SK-N-SH (cell line): ENCODE measurements around the gene SRGAP1. TPM values are rescaled to one million over a fixed set of nuclear protein-coding genes. Genes with fewer than 3 reads are reported as not detected.

Experiments used
- CTCF ChIA-PET: fragments of 300-600, 350-600 bp; formaldehyde crosslinking; extraction: SDS; loops from one replicate; lab custom pipeline; 2021; lab: Yijun Ruan, JAX
- POLR2A ChIA-PET: fragments of 350-600 bp; sonication (Branson Sonifier 250); formaldehyde crosslinking; extraction: SDS; loops from one replicate; lab custom pipeline; 2020; ENCODE audit warnings: antibody characterized with exemption, inconsistent platforms; lab: Yijun Ruan, JAX
- DNase-seq: peaks from one replicate; pipeline ENCODE4 v3.0.0; 2012
- H2AFZ ChIP-seq: fragments of 200-600 bp; sonication (generic); 2 replicates; pipeline ENCODE4 v1.8.1; 2016; ENCODE audit warnings: antibody characterized with exemption, mild to moderate bottlenecking, low read depth
- H3F3A ChIP-seq: fragments of 200-600 bp; sonication (generic); replicated peaks from 2 replicates; pipeline ENCODE3; 2016; ENCODE audit warnings: antibody characterized with exemption, mild to moderate bottlenecking; ENCODE audit not compliant: insufficient read depth
- H3K27ac ChIP-seq, 2 experiments: fragments of 200-500 bp in 1 of 2; fragments of 200-600 bp in 1 of 2; sonication (Bioruptor generic) in 1 of 2; sonication (generic), shearing (Covaris generic) in 1 of 2; 2 replicates each; pipeline versions ENCODE4 v1.5.1 to v1.6.1; 2014 to 2016; ENCODE audit warnings: low read depth in 2 of 2, inconsistent platforms in 1 of 2, low read length in 1 of 2, mild to moderate bottlenecking in 1 of 2, mixed read lengths in 1 of 2
- H3K27me3 ChIP-seq: fragments of 200-600 bp; sonication (generic), shearing (Covaris generic); 2 replicates; pipeline ENCODE4 v1.6.1; 2016; ENCODE audit warnings: mixed run types; ENCODE audit not compliant: insufficient read depth
- H3K36me3 ChIP-seq, 2 experiments: fragments of 200-500 bp in 1 of 2; fragments of 200-600 bp in 1 of 2; sonication (Bioruptor generic) in 1 of 2; sonication (generic) in 1 of 2; replicated peaks in 1 of 2; 2 replicates each; pipeline versions ENCODE3 to v1.5.1; 2014 to 2016; ENCODE audit warnings: low read length in 1 of 2, mild to moderate bottlenecking in 1 of 2; ENCODE audit not compliant: insufficient read depth in 2 of 2, control insufficient read depth in 1 of 2
- H3K4me1 ChIP-seq, 2 experiments: fragments of 200-500 bp in 1 of 2; fragments of 200-600 bp in 1 of 2; sonication (Bioruptor generic) in 1 of 2; sonication (generic), shearing (Covaris generic) in 1 of 2; 2 replicates each; pipeline versions ENCODE4 v1.5.1 to v1.6.1; 2014 to 2016; ENCODE audit warnings: low read depth in 1 of 2, low read length in 1 of 2, mixed run types in 1 of 2; ENCODE audit not compliant: insufficient read depth in 2 of 2, control insufficient read depth in 1 of 2
- H3K4me2 ChIP-seq: fragments of 200-600 bp; sonication (generic), shearing (Covaris generic); 2 replicates; pipeline ENCODE4 v1.6.1; 2017; ENCODE audit warnings: mixed run types
- H3K4me3 ChIP-seq, 2 experiments: fragments of 200-500 bp in 1 of 2; fragments of 200-600 bp in 1 of 2; sonication (Bioruptor generic) in 1 of 2; sonication (generic), shearing (Covaris generic) in 1 of 2; 2 replicates each; pipeline versions ENCODE4 v1.5.1 to v1.8.1; 2014 to 2016; ENCODE audit warnings: low read depth in 2 of 2, inconsistent platforms in 1 of 2, low read length in 1 of 2, mild to moderate bottlenecking in 1 of 2, mixed read lengths in 1 of 2, moderate library complexity in 1 of 2
- H3K79me2 ChIP-seq: fragments of 200-600 bp; sonication (generic); 2 replicates; pipeline ENCODE4 v1.8.1; 2017; ENCODE audit warnings: mild to moderate bottlenecking; ENCODE audit not compliant: insufficient read depth
- H3K9ac ChIP-seq: fragments of 200-600 bp; sonication (generic); 2 replicates; pipeline ENCODE4 v1.6.1; 2017; ENCODE audit warnings: mixed run types
- H3K9me2 ChIP-seq: fragments of 200-600 bp; sonication (generic); 2 replicates; pipeline ENCODE4 v1.6.1; 2017; ENCODE audit warnings: mixed run types
- H3K9me3 ChIP-seq: fragments of 200-600 bp; sonication (generic); 2 replicates; pipeline ENCODE4 v1.6.1; 2017; ENCODE audit warnings: mixed run types, mild to moderate bottlenecking, moderate library complexity
- H4K20me1 ChIP-seq: fragments of 200-600 bp; sonication (generic); 2 replicates; pipeline ENCODE4 v1.6.1; 2017; ENCODE audit warnings: mild to moderate bottlenecking, mixed run types; ENCODE audit not compliant: insufficient read depth
- CTCF ChIP-seq: fragments of 200-600 bp; sonication (generic); IDR thresholded peaks from 2 replicates; pipeline ENCODE4 v1.6.1; 2017; ENCODE audit warnings: antibody characterized with exemption, mild to moderate bottlenecking, moderate library complexity
- EP300 ChIP-seq, 2 experiments: IDR thresholded peaks; 2 replicates each; pipeline versions ENCODE4 v1.4.0 to v1.6.1; 2012; ENCODE audit warnings: borderline replicate concordance in 1 of 2, low read depth in 1 of 2, low read length in 1 of 2
- FOXM1 ChIP-seq: IDR thresholded peaks from 2 replicates; pipeline ENCODE4 v1.4.0; 2012; ENCODE audit warnings: low read depth, mild to moderate bottlenecking
- MEF2A ChIP-seq: IDR thresholded peaks from 2 replicates; pipeline ENCODE4 v1.4.0; 2012; ENCODE audit warnings: low read depth, borderline replicate concordance
- NFIC ChIP-seq: IDR thresholded peaks from 2 replicates; pipeline ENCODE4 v1.4.0; 2012; ENCODE audit warnings: borderline replicate concordance
- PBX3 ChIP-seq: IDR thresholded peaks from 2 replicates; pipeline ENCODE4; 2012
- RAD21 ChIP-seq: IDR thresholded peaks from 2 replicates; pipeline ENCODE4 v1.6.1; 2012; ENCODE audit warnings: mild to moderate bottlenecking, low read length
- RCOR1 ChIP-seq: fragments of 150-350 bp; IDR thresholded peaks from 2 replicates; pipeline ENCODE4 v1.6.1; 2017; ENCODE audit warnings: antibody characterized with exemption, low read length
- REST ChIP-seq: IDR thresholded peaks from 2 replicates; pipeline ENCODE4 v1.6.1; 2012; ENCODE audit warnings: mild to moderate bottlenecking, low read depth, low read length, moderate library complexity
- RXRA ChIP-seq: IDR thresholded peaks from 2 replicates; pipeline ENCODE4 v1.4.0; 2012; ENCODE audit warnings: low read depth, mild to moderate bottlenecking, borderline replicate concordance
- SMC3 ChIP-seq: IDR thresholded peaks from 2 replicates; pipeline ENCODE4 v1.6.1; 2012; ENCODE audit warnings: low read depth, low read length, improper control_type of control experiment
- USF2 ChIP-seq: fragments of 150-350 bp; IDR thresholded peaks from 2 replicates; pipeline ENCODE4 v1.6.1; 2017; ENCODE audit warnings: antibody characterized with exemption, low read length, low read depth, borderline replicate concordance
- YY1 ChIP-seq: IDR thresholded peaks from 2 replicates; pipeline ENCODE4 v1.4.0; 2012; ENCODE audit warnings: low read depth, mild to moderate bottlenecking
- ZBTB33 ChIP-seq: IDR thresholded peaks from 2 replicates; pipeline ENCODE4 v1.4.0; 2012; ENCODE audit warnings: low read depth, borderline replicate concordance
- WGBS: methylation state at CpG from one replicate; pipeline ENCODE4 v1.1.6; 2017; ENCODE audit warnings: low lambda C conversion rate; 5-methylcytosine and 5-hydroxymethylcytosine counted together
- polyA plus RNA-seq, 3 experiments: library from polyadenylated mRNA; depleted of rRNA; stranded (reverse); fragments of >200 nt; gene quantifications; 2 replicates each; pipeline ENCODE4 v1.2.3, GENCODE V29; 2012

SRGAP1 gene
- polyA plus RNA-seq, 1 of the 3 experiments (the other 2 are of a cell fraction) = 2.6 TPM

GRCh38 chr12:64142382-64142781 is 297.9 kb downstream of the SRGAP1 start:
- ChIA-PET CTCF (interaction anchor here (1.4 kb wide), 1 partner anchor 33 kb away, joined by 3 read pairs; no protein-coding TSS in a partner anchor), POLR2A (no interaction called here)
- Histone ChIP-seq H3K4me3 (no peak overlapping the region), H3K36me3 (peaks cover 11 to 17% of the 10 kb centered on the region in 2 experiments), H3K4me2 (no peak overlapping the region), H3K9me2 (no peaks in the 10 kb centered on the region), H3K4me1 (no peaks in the 10 kb centered on the region), H3K9me3 (no peaks in the 10 kb centered on the region), H4K20me1 (no peaks in the 10 kb centered on the region), H3K27ac (no peak overlapping the region), H3K9ac (no peak overlapping the region), H3F3A (no peaks in the 10 kb centered on the region), H3K27me3 (no peaks in the 10 kb centered on the region), H2AFZ (no peak overlapping the region), H3K79me2 (no peaks in the 10 kb centered on the region)
- DNase-seq = no peak
- TF ChIP-seq RCOR1 = no peak
- no peak for TF ChIP-seq ZBTB33
- TF ChIP-seq SMC3 = no peak
- no peak for TF ChIP-seq REST
- TF ChIP-seq FOXM1 = no peak
- no peak for TF ChIP-seq EP300 (IDR thresholded peaks at IDR 0.05; ENCODE audit: borderline replicate concordance in 1 of 2, low read depth in 1 of 2, low read length in 1 of 2)
- no peak for TF ChIP-seq CTCF
- no peak for TF ChIP-seq USF2
- TF ChIP-seq NFIC = no peak
- TF ChIP-seq PBX3 = no peak
- no peak for TF ChIP-seq RXRA
- no peak for TF ChIP-seq MEF2A
- TF ChIP-seq RAD21 = no peak
- no peak for TF ChIP-seq YY1
- WGBS = 93% methylated on average over 3 of the region's 7 CpGs
